Measurements from ENCODE around the gene TEX53.

TEX53 gene

DNA sequence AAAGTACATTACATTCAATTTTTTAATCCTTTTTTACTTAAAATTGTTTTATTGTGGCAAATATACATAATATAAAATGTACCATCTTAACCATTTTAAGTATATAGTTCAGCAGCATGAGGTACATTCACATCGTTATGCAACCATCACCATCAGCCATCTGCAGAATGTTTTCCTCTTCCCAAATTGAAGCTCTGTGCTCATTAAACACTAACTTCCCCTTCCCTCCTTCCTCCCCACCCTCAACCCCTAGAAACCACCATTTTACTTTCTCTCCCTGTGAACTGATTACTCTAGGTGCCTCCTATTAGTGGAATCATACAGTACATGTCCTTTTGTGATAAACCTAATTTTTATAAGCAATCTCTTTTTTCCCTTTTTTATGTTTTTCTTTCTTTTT is 15.6 kb downstream of the TEX53 start:
- peak overlapping the region; percentile 11 for H3K27ac Mint-ChIP-seq
- H3K27me3 Mint-ChIP-seq: no peaks in the 10 kb centered on the region
- no peak for ATAC-seq (replicated peaks)
- H3K4me3 Mint-ChIP-seq: peak overlapping the region in 1 of 2 donors; percentile 9
- peaks cover 0 to 2% of the 10 kb centered on the region in 2 donors for H3K9me3 Mint-ChIP-seq
- peaks cover 12 to 13% of the 10 kb centered on the region in 2 donors for H3K4me1 Mint-ChIP-seq
- no peak for DNase-seq
- peaks cover 64 to 70% of the 10 kb centered on the region in 2 donors for H3K36me3 Mint-ChIP-seq

GRCh38 chr9:114638404-114638803 is 19.2 kb downstream of the TEX53 start:
- Mint-ChIP-seq H3K4me3 (no peak overlapping the region), H3K27me3 (no peaks in the 10 kb centered on the region), H3K27ac (no peak overlapping the region), H3K9me3 (no peaks in the 10 kb centered on the region), H3K36me3 (peaks cover 55 to 66% of the 10 kb centered on the region in 2 donors), H3K4me1 (peaks cover 12 to 13% of the 10 kb centered on the region in 2 donors)
- DNase-seq (no peak), ATAC-seq (replicated peaks) (no peak)

DNA sequence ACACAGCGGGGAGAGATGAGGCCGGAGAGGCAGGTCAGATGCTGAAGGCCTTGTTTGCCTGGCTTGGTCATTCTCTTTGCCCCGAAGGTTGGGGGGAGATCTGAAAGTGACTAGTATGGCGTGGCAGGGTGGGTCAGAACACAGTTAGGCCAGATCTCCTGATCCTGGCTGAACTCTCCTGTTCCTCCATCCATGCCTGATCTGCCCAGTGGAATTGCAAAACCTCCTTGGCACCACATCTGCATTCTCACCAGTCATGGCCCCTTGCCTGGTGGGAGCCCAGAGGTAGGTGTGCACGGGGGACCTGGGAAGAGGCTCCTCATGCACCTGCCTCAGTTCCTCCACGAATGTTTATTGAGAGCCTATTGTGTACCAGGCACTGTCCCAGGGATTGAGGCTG is 23.2 kb downstream of the TEX53 start:
- Mint-ChIP-seq H3K4me3 (no peak overlapping the region), H3K36me3 (peaks cover 50 to 75% of the 10 kb centered on the region in 2 donors), H3K9me3 (no peaks in the 10 kb centered on the region), H3K4me1 (peaks cover 5% of the 10 kb centered on the region in 2 donors), H3K27me3 (no peaks in the 10 kb centered on the region), H3K27ac (no peak overlapping the region)
- no peak for DNase-seq
- ATAC-seq (replicated peaks): no peak

- H3K9me3 Mint-ChIP-seq: no peaks in the 10 kb centered on the region
- H3K27ac Mint-ChIP-seq: peak overlapping the region; percentile 65
- ATAC-seq (replicated peaks) (no peak), DNase-seq (no peak)
- H3K36me3 Mint-ChIP-seq: peaks cover 49 to 79% of the 10 kb centered on the region in 2 donors
- H3K27me3 Mint-ChIP-seq: no peaks in the 10 kb centered on the region
- H3K4me3 Mint-ChIP-seq: no peak overlapping the region
- H3K4me1 Mint-ChIP-seq: peaks cover 0 to 3% of the 10 kb centered on the region in 2 donors
Measured at GRCh38 chr9:114633438-114634089, 24.0 kb downstream of the TEX53 start.

- Mint-ChIP-seq H3K27me3 (no peaks in the 10 kb centered on the region), H3K9me3 (no peaks in the 10 kb centered on the region), H3K4me3 (no peak overlapping the region), H3K4me1 (peaks cover 0 to 3% of the 10 kb centered on the region in 2 donors), H3K27ac (no peak overlapping the region), H3K36me3 (peaks cover 49 to 77% of the 10 kb centered on the region in 2 donors)
- ATAC-seq (replicated peaks) (no peak), DNase-seq (no peak)
Measured at GRCh38 chr9:114631166-114631565, 26.4 kb downstream of the TEX53 start.

DNA sequence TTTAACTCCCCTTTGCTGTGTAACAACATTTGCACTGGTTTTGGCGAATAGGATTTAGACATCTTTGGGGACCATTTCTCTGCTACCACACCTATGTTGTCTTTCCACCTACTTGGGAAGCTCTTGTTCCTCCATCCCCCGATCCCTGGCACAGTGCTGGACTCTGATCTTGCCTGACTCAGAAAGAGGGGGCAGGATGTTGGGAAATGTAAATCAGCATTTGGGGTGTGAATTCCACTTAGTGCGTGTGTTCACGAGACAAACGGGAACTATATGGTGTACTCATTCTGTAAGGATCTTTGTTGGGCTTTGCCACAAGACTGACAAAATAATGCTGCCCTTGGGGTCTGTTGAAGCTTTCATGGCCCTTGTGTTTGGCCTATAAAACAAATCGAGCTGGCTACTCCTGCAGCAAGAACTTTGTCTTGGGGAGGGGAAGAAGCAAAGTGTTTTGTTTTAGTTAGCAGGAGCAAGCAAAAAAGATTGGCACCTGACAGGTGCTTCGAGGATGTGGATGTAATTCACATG is 28.0 kb downstream of the TEX53 start:
- no peaks in the 10 kb centered on the region for H3K9me3 Mint-ChIP-seq
- H3K4me1 Mint-ChIP-seq: peaks cover 2 to 3% of the 10 kb centered on the region in 2 donors
- peaks cover 42 to 69% of the 10 kb centered on the region in 2 donors for H3K36me3 Mint-ChIP-seq
- ATAC-seq (replicated peaks): no peak
- no peak for DNase-seq
- no peak overlapping the region for H3K4me3 Mint-ChIP-seq
- H3K27me3 Mint-ChIP-seq: no peaks in the 10 kb centered on the region
- peak overlapping the region; percentile 2 for H3K27ac Mint-ChIP-seq

GRCh38 chr9:114627553-114627952 is 30.1 kb downstream of the TEX53 start:
- no peaks in the 10 kb centered on the region for H3K27me3 Mint-ChIP-seq
- H3K9me3 Mint-ChIP-seq: no peaks in the 10 kb centered on the region
- H3K4me1 Mint-ChIP-seq: peaks cover 3 to 5% of the 10 kb centered on the region in 2 donors
- H3K27ac Mint-ChIP-seq: no peak overlapping the region
- DNase-seq (no peak), ATAC-seq (replicated peaks) (no peak)
- peaks cover 41 to 63% of the 10 kb centered on the region in 2 donors for H3K36me3 Mint-ChIP-seq
- no peak overlapping the region for H3K4me3 Mint-ChIP-seq

GRCh38 chr9:114626415-114627020 is 31.1 kb downstream of the TEX53 start:
- peaks cover 8 to 12% of the 10 kb centered on the region in 2 donors for H3K4me1 Mint-ChIP-seq
- no peak overlapping the region for H3K4me3 Mint-ChIP-seq
- no peak overlapping the region for H3K27ac Mint-ChIP-seq
- H3K36me3 Mint-ChIP-seq: peaks cover 48 to 64% of the 10 kb centered on the region in 2 donors
- no peaks in the 10 kb centered on the region for H3K9me3 Mint-ChIP-seq
- DNase-seq (no peak), ATAC-seq (replicated peaks) (no peak)
- no peaks in the 10 kb centered on the region for H3K27me3 Mint-ChIP-seq

DNA sequence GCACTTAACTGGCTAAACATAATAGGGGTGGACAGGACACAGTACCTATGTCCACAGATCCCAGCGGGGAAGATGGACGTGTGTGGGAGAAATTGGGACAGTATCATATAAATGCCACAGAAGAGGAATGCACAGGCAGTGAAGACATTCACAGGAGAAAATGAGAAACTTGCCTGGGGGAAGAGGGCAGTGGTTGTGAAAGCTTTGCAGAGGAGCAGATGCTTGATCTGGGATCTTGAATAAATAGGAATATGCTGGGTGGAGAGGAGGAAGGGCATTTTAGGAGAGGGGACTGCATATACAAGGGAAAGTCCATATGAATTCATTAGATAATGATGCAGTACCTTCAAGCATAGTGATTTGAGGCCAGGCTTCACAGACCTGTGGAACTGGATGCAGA is 32.9 kb downstream of the TEX53 start:
- ATAC-seq (replicated peaks): no peak
- Mint-ChIP-seq H3K27me3 (no peaks in the 10 kb centered on the region), H3K9me3 (no peaks in the 10 kb centered on the region), H3K36me3 (peaks cover 47 to 57% of the 10 kb centered on the region in 2 donors), H3K4me3 (no peak overlapping the region), H3K27ac (no peak overlapping the region), H3K4me1 (peaks cover 13 to 22% of the 10 kb centered on the region in 2 donors)
- DNase-seq: no peak

GRCh38 chr9:114621975-114622609 is 35.5 kb downstream of the TEX53 start:
- H3K36me3 Mint-ChIP-seq: peaks cover 41 to 58% of the 10 kb centered on the region in 2 donors
- no peaks in the 10 kb centered on the region for H3K9me3 Mint-ChIP-seq
- H3K4me1 Mint-ChIP-seq: peaks cover 23 to 43% of the 10 kb centered on the region in 2 donors
- no peak for DNase-seq
- ATAC-seq (replicated peaks): no peak
- no peak overlapping the region for H3K4me3 Mint-ChIP-seq
- H3K27me3 Mint-ChIP-seq: no peaks in the 10 kb centered on the region
- H3K27ac Mint-ChIP-seq: no peak overlapping the region

DNA sequence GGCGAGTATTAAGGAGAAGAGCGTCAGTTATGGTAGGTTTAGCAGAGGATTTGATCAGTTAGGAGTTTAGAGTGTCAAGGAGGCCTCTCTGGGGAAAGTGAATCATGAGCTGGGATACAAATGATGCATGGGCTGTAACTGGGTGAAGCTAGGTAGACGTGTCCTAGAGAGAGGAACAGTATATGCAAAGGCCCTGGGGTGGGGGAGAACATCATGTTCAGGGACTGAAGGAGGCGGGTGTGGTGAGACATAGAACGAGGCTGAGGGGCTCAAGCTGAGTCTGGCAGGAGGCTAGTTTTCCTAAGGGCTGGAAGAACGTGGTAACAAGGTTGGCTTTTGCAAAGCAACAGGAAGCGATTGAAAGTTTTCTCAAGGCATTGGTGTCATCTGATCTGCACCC is 36.0 kb downstream of the TEX53 start:
- ATAC-seq (replicated peaks) (no peak), DNase-seq (no peak)
- Mint-ChIP-seq H3K27ac (peak overlapping the region; percentile 10), H3K4me1 (peaks cover 29 to 48% of the 10 kb centered on the region in 2 donors), H3K27me3 (no peaks in the 10 kb centered on the region), H3K4me3 (no peak overlapping the region), H3K36me3 (peaks cover 41 to 58% of the 10 kb centered on the region in 2 donors), H3K9me3 (no peaks in the 10 kb centered on the region)

GRCh38 chr9:114619191-114619761 is 38.3 kb downstream of the TEX53 start:
- Mint-ChIP-seq H3K4me3 (peak overlapping the region; percentile 75 to 83), H3K4me1 (peaks cover 38 to 66% of the 10 kb centered on the region in 2 donors), H3K27me3 (no peaks in the 10 kb centered on the region), H3K36me3 (peaks cover 40 to 64% of the 10 kb centered on the region in 2 donors), H3K27ac (peak overlapping the region; percentile 97), H3K9me3 (peaks cover 0 to 2% of the 10 kb centered on the region in 2 donors)
- DNase-seq (peak; percentile 28), ATAC-seq (replicated peaks) (peak; percentile 22 to 41)

DNA sequence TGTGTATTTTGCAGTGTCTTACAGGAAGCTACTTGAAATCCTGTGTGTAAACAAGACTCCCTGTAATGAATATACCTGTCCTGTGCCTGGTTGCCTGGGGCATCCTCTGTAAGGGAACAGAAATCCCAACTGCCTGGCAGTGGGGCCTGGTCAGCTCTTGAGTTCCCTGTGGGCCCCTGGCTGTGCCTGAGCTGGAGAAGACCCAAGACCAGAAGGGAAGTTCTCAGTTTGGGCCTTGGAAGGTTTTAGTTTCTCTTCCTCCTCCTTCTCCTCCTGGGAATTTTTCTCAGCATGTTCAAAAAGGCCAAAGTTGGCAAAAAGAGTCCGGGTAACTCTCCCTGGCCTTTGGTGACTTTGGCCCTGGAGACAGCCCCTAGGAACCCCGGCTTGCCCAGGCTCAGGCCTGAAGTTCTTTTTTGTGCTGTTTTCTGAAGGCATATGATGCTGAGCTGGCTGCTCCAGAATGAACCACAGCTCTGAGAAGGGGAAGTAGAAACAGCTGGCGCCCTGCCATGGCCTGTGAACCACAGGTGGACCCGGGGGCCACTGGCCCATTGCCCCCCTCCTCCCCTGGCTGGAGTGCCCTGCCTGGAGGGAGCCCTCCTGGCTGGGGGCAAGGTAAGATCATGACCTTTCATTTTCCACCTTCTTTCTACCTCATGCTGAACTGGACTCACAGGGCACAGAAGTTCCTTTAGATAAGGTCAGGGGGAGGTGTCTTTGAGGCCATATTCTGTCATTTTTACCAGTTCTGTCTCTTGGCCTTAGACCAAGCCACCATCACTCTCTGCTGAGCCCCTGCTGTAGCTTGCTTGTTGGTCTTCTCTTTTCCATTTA is 40.7 kb downstream of the TEX53 start:
- no peaks in the 10 kb centered on the region for H3K27me3 Mint-ChIP-seq
- ATAC-seq (replicated peaks) (peak; percentile 82 to 89), DNase-seq (peak; percentile 77)
- H3K36me3 Mint-ChIP-seq: peaks cover 32 to 62% of the 10 kb centered on the region in 2 donors
- peaks cover 0 to 2% of the 10 kb centered on the region in 2 donors for H3K9me3 Mint-ChIP-seq
- peak overlapping the region; percentile 66 to 76 for H3K4me3 Mint-ChIP-seq
- H3K4me1 Mint-ChIP-seq: peaks cover 55 to 87% of the 10 kb centered on the region in 2 donors
- peak overlapping the region; percentile 99 for H3K27ac Mint-ChIP-seq
